Measurements from ENCODE around the gene POU5F2. TPM values are rescaled to one million over a fixed set of nuclear protein-coding genes. Genes with fewer than 3 reads are reported as not detected.

POU5F2 gene
- total RNA-seq, 2 donors from 2014 or later, result 1.7 to 3.2 TPM

GRCh38 chr5:93708442-93708841 lies 33.0 kb downstream of the POU5F2 start:
- H3K36me3 ChIP-seq, result no peaks in the 10 kb centered on the region
- no peak overlapping the region for H3K4me3 ChIP-seq
- no peak for TF ChIP-seq POLR2A (IDR thresholded peaks at IDR 0.05)
- TF ChIP-seq POLR2AphosphoS5 (IDR thresholded peaks at IDR 0.05), result no peak
- no peak for TF ChIP-seq CTCF (IDR thresholded peaks at IDR 0.05)
- H3K4me1 ChIP-seq (replicated peaks), result no peaks in the 10 kb centered on the region
- no peak for DNase-seq (ENCODE audit: low spot score)
- intact Hi-C loops (cut with DNase I), result no loop called here
- no peak overlapping the region for H3K27ac ChIP-seq
- no peaks in the 10 kb centered on the region for H3K27me3 ChIP-seq (replicated peaks; ENCODE audit: insufficient read depth)
- H3K9me3 ChIP-seq, result no peaks in the 10 kb centered on the region
- WGBS, result 96% methylated on average over 6 of the region's 6 CpGs

- no peaks in the 10 kb centered on the region for H3K9me3 ChIP-seq
- 100% methylated on average over 1 of the region's 1 CpG for WGBS
- H3K4me1 ChIP-seq (replicated peaks), result no peaks in the 10 kb centered on the region
- DNase-seq (ENCODE audit: low spot score), result no peak
- no peak overlapping the region for H3K27ac ChIP-seq
- H3K27me3 ChIP-seq (replicated peaks; ENCODE audit: insufficient read depth), result no peaks in the 10 kb centered on the region
- intact Hi-C loops (cut with DNase I), result no loop called here
- TF ChIP-seq POLR2A (IDR thresholded peaks at IDR 0.05) (no peak), CTCF (IDR thresholded peaks at IDR 0.05) (no peak), POLR2AphosphoS5 (IDR thresholded peaks at IDR 0.05) (no peak)
- no peak overlapping the region for H3K4me3 ChIP-seq
- H3K36me3 ChIP-seq, result no peaks in the 10 kb centered on the region
Observed at GRCh38 chr5:93705896-93706295, 35.5 kb downstream of the POU5F2 start.

GRCh38 chr5:93704996-93705395 lies 36.4 kb downstream of the POU5F2 start:
- no peaks in the 10 kb centered on the region for H3K4me1 ChIP-seq (replicated peaks)
- intact Hi-C loops (cut with DNase I), result no loop called here
- H3K36me3 ChIP-seq, result no peaks in the 10 kb centered on the region
- no peak overlapping the region for H3K27ac ChIP-seq
- no peak overlapping the region for H3K4me3 ChIP-seq
- DNase-seq (ENCODE audit: low spot score), result no peak
- no peak for TF ChIP-seq CTCF (IDR thresholded peaks at IDR 0.05)
- TF ChIP-seq POLR2A (IDR thresholded peaks at IDR 0.05), result no peak
- TF ChIP-seq POLR2AphosphoS5 (IDR thresholded peaks at IDR 0.05), result no peak
- H3K27me3 ChIP-seq (replicated peaks; ENCODE audit: insufficient read depth), result no peaks in the 10 kb centered on the region
- no peaks in the 10 kb centered on the region for H3K9me3 ChIP-seq

GRCh38 chr5:93691997-93692396 lies 49.4 kb downstream of the POU5F2 start:
- no peak for DNase-seq (ENCODE audit: low spot score)
- Histone ChIP-seq H3K4me1 (replicated peaks) (no peaks in the 10 kb centered on the region), H3K4me3 (no peak overlapping the region), H3K27me3 (replicated peaks; ENCODE audit: insufficient read depth) (no peaks in the 10 kb centered on the region), H3K9me3 (no peaks in the 10 kb centered on the region), H3K27ac (no peak overlapping the region), H3K36me3 (no peaks in the 10 kb centered on the region)
- 96% methylated on average over 4 of the region's 4 CpGs for WGBS
- intact Hi-C loops (cut with DNase I), result no loop called here
- no peak for TF ChIP-seq POLR2A (IDR thresholded peaks at IDR 0.05)
- TF ChIP-seq POLR2AphosphoS5 (IDR thresholded peaks at IDR 0.05), result no peak
- no peak for TF ChIP-seq CTCF (IDR thresholded peaks at IDR 0.05)

Other genes with a start within 250 kb of the POU5F2 start
- 10 to 100 TPM; 11.9 to 12.4 TPM for gene NR2F1-AS1, start 160.4 kb downstream of the POU5F2 start, total RNA-seq
- gene NR2F1, start 158.4 kb downstream of the POU5F2 start, total RNA-seq, result 10 to 100 TPM; 14.9 to 49.3 TPM